NK-92 treated with Interleukin-12 subunit alpha and Interleukin-12 subunit beta, amount 100 ng/mL, for 24 hours (cell line): ENCODE results near the gene ZNF488.
"Not testable (repeated sequence)": the region's sequence is repeated elsewhere in the genome, so short reads cannot be mapped to it uniquely, and the experiment has no call there.

ENCODE experiments used
- DNase-seq: peaks from one replicate; lab custom pipeline; 2025; lab: John Stamatoyannopoulos, UW

The ZNF488 gene

DNA sequence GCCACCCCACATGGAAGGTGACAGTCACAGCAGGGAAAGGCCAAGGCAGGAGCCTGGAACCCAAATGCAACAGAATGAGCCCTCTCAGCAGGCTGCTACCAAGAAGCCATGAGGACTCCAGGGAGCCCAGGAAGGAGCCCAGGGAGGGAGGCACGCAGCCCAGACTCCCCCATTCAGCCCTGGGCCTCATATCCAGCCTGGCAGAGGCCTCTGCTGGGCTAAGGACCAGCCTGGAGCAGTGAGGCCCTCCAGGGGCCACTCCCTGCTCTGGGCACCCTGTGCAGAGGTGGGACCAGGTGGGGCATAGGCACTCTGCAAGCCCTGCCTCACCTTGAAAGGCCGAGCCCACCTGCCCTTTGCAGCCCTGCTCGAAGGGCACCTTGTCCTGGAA, 25.8 kb upstream of the ZNF488 start:
- no peak for DNase-seq

DNA sequence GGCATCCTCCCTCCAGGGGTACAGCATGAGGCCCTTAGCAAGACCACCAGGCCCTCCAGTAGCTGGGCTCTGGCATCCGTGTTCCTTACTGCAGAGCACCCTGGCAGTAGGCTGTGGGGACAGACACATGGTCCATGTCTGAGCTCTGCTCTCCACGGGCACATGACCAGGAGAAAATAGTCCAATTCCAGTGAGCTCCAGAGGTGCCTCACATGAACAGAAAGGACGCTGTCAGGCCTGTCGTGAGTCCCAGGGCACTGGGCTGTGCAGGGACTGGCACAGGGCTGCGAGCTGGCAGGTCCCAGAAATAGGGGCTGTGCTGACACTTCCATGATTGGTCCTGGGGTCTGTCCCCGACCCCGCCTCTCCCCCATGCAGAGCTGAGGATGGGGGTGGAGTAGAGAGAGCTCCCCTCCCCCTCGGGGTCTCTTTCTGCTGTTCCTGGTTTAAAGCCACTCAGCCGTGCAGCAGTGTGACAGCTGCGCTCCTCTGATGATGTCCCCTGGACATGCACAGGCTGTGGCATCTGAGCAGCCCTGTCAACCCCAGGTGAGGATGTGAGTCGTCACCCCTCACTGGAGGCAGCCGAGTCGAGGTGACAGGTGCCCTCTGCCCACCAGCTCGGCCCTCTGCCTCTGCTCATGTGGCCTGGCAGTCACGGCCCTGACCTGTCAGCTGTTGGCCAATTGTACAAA, 25.2 kb upstream of the ZNF488 start:
- DNase-seq, result no peak

DNA sequence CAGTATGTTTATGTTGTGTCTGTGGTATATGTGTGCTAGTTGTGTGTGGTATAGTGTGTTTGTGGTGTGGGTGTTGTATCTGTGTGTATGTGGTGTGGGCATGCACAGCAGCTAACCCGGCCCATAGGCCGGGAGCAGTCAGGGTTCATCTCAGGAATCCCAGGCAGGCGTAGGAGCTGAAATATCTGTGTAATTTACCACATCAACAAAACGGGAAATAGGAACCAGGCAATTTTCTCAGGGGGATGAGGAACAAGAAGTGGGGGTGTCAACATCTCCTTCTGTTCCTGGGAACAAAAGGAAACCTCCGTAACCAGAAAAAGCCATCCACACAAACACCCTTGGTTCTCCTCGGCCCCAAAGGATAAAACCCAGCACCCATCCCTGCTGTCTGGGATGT, 24.5 kb upstream of the ZNF488 start:
- no peak for DNase-seq

DNA sequence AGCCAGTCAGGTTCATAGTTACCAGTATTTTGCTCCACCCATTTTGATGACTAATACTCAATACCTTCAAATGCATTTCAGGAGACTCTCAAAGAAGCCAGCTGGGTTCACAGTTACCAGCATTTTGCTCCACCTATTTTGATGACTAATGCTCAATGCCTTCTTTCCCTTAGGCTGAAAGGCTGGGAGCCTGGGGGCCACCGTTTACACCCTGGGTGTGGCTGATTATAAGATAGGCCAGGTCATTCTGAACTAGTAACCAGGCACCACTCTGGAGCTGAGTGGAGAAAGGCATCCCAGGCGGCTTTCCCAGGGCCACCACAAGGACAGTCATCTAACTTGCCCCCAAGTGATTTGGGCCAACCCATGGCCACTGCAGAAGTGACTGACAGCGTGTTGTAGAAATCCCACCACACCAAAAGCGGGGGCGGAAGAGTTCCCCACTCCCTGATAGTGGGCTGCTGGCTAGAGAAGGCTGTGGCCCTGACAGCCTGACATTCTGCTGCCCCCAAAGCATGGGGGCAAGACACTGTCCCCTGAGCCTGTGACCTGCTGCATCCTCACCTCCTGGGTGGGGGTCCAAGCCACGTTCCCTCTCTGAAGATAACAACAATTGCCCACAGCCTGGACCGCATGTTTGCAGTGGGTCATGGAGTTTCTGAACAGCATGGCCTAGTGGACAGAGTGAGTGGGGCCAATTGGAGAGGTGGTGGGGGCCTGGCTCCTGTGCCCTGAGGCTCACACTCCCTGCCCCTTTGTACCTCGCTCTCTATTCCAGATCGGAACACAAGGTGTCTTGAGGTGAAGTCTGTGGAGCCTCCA, 23.0 kb upstream of the ZNF488 start:
- no peak for DNase-seq

DNA sequence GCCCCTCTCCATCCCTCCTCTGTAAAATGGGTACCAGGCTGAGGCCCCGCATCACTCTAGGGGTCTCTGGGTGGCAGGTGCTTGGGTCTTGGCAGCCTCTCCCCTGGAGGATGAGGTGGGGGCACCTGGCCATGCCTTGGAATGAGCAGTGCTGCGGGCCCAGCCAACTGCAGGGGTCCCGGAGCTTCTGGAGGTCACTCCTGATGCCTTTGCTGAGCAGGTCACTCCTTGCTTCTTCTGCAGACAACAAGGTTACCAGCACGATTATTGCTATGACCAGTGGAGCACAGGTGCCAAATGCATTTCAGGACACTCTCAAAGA, 22.4 kb upstream of the ZNF488 start:
- DNase-seq, result no peak

DNA sequence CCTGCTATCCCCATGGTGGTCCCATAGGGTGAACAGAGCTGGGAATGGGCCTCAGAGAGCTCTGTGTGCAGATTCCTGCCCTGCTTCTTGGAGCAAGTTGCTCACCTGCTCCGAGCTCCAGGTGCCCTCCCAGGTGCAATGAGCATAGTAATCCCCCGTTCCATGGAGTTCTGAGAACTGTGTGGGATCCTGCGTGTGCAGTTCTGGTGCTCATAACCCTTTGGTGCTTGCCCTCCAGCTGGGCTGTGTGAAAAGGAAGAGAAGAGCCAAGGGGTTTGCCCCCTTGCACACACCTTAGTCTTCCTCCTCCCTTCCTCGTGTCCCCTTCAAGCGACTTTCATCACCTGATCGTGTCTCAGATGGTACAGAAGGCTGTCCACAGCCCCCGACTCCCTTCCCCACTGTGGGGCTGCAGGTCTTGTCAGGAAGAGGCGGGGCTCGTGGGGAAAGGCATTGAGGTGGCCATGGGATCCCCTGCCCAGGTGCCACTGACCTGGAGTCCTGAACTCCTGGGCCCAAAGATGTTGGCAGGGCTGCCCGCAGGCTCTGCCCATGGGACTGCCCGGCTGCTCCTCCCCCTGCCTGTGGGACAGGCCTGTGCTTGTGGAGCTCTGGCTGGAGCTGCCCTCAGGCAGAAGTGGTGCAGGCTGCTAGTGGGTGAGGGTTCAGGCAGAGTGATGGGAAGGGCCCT, 21.9 kb upstream of the ZNF488 start:
- DNase-seq, result no peak

DNA sequence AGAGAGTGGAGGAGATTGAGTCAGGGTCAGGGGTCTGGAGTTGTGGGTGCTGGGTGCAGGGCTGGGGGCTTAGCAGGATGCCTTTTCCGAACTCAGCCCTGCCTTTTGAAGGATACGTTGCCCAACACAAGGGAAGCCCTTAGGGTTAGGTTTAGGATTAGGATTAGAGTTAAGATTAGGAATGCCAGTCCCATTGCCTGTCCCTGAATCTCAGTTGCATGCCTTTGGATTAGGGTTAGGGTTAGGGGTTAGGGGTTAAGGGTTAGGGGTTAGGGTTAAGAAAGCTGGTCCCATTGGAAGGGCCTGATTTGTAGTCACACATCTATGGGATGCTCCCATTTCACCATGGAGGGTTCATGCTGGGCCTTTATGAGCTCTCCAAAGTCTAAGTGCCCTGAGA, 20.8 kb upstream of the ZNF488 start:
- no peak for DNase-seq

DNA sequence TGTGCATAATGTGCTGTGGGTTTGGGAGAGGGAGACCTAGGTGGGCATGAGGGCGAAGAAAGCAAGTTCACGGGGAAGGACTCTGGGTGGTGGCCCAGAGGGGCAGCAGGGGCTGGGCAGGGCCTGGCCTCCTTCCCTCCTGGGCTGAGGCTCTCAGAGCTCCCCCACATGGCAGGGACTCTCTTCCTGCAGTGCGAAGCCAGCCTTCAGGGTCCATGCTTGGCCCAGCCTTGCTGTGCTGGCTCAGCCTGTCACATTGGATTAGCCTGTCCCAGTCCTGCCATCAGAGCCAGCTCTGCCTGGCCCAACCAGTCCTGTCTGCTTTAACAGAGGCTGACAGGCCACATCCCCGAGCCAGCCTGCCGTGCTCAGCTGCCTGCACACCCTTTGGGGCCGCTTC, 20.4 kb upstream of the ZNF488 start:
- no peak for DNase-seq

DNA sequence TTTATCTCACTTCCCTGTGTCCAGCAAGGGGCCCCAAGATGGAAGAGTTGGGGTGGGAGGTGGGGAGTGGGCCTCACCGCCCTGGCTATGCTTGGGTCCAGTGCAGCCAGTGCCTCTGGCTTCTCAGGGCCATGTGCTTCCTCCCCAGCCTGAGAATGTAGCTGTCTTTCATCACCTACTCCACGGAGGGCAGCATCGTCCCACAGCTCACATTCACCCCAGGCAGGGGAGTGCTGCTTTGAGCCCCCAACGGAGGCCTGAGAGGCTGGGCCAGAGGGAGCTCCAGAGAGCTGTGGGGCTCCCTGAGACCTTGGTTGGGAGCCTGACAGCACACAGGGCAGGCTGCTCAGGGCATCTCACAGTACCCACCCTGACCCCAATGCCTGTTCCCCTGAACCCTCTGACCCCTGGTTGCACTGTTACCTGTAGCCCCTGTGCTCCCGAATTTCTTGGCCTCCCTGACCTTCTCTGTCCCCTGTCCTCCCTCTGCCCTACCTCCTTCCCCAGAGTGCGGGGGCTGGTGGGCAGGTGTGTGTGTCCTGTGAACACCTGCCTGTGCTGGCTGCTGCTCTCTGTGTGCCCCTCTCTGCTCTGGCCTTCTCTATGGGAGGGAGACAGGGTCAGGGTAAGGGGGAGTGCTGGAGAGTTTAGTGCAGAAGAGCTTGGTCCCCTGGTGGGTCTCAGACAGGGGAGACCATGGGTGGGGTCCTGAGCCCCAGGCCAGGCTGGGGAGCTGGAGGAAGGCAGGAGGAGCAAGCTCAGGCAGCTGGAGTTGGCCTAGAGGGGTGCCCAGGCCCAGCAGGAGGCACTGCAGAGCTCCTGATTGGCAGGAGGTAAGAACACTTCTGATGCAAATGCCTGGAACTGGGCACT, 19.6 kb upstream of the ZNF488 start:
- no peak for DNase-seq

DNA sequence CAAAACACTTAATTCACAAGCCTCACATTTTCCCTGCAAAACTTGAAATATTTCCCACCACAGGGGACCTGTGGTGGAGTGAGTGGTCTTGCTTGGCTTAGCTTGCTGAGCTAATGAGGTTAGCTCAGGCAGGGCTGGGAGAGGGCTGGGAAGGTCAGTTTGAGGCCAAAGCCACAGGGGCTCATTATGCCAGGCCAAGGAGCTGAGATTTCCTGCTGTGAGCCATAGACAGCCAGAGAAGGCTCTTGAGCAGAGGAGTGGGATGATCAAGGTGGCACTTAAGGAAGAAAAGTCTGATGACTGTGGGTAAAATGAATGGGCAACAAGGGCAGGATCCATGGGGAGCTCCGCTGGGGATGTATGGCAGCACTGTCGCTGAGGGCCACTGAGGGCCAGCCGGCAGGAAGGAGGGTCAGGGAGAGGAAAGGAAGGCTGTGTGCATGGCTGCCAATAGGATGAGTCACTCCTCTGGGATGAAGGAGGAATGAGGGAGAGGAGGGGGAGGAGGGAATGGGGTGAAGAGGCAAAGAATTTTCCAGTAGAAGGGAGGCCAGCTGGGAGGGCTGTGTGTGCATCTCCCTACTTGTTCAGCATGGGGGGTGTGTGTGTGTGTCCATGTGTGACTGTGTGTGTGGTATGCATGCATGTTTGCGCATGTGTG, 18.7 kb upstream of the ZNF488 start:
- no peak for DNase-seq

DNA sequence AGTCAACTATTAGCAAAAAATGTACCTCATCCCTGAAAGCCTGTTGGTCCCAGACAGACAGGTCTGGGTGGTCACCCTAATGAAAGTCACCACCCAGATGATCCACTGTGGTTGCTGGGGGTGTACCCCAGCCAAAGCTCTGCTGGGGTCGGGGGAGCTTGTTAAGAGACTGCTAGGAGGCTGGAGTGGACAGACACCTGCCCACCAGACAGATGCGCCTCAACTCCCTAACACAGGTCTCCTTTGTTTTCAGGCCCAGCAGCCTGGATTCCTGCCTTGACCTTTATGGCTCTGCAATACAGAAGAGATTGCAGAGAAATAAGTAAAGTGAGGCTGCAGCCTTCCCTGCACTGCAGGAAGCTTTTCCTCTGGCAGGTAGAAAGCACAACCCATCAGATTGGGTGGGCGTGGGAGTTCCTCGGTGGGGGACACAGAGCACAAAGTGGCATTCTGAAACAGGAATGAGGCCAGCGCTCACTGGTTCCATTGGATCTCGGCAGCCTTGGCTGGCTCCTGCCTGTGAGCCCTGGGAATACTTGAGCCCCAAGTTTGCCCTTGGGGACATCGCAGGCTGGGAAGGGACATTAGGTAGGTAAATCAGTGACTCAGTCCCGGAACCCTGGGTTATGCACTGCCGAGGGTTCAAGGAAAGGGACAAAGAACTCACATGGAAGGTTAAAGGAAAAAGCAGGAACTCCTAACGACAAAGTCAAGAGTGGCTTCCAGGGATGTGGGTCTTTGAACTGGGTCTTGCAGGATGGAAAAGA, 18.0 kb upstream of the ZNF488 start:
- DNase-seq, result no peak

DNA sequence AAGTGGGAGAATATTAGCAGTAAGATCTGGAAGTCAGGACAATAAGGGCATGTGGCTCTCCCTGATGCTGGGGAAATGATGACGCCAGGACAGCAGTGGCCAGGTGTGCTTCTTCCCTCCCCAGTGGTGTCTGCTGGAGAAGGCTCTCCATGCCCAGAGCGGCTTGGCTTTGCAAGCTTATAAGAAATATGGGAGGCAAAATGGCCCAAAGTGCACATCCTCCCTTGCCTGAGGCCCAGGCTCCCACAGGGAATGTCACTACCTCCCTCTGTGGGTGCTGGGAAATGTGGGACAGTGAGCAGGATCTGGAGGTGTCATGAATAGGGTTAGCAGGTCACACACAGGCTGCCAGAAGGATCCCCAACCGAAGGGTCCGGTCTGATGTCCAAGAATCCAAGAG, 17.1 kb upstream of the ZNF488 start:
- no peak for DNase-seq

DNA sequence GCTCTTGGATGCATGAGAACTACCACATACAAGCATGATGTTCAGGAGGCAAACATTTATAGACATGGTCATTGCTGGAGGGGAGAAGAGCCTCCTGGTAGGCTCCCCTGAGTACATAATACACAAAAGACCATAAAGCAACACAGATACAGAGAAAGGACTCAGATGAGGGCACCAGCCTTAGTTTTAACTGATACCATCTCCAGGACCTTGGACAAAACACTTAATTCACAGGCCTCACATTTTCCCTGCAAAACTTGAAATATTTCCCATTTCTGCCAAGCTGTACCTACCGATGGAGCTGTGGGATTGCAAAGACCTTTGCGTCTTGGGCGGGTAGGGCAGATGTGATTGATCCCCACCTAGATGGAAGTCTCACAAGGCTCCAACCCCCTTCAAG, 16.7 kb upstream of the ZNF488 start:
- no peak for DNase-seq

DNA sequence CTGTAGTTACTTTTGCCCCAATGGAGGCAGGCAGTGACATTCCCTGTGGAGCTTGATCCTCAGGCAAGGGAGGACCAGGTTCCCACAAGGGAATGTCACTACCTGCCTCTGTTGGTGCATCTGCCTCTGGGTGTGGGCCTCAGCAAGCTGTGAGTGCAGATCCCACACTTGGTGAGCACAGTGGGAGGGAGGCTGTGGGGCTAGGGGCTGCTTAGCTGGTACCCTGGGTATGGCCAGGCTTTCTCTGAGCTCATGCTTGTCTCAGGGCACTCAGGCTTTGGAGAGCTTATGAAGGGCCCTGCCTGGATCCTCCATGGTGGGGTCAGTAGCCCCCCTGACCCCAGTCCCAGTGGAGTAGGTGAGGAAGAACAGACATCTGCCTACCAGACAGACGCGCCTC, 16.2 kb upstream of the ZNF488 start:
- no peak for DNase-seq

DNA sequence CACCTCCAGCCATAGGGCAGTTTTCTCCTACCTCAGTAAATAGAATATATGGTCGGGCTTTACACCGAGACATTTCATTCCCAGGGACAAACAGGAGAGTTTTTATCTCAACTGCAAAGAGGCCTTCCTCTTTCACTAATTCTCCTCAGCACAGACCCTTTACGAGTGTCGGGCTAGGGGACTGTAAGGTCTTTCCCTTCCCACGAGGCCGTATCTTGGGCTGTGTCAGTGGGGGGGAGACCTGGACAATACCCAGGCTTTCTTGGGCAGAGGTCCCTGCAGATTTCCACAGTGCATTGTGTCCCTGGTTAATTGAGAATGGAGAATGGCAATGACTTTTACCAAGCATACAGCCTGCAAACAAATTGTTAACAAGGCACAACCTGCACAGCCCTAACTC, 13.2 kb upstream of the ZNF488 start:
- no peak for DNase-seq

DNA sequence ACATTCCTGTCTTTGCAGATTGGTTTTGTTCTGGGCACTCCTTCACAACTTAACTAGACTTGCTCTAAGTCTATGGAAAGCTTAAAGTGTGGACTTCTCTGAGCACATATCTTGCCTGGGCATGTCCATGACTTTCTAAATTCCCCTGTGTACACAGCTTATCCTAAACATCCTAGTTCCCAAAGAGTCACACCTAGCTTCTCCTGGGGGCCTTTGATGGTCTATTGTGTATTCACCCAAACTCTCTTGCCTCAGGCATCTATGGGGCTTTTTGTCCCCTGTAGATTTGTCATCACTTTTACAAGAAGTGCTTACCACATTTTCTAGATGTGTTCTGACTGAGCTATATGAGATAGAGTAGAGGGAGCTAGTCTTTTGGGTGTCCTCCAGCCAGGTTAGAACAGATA, 12.2 kb upstream of the ZNF488 start:
- no peak for DNase-seq

DNA sequence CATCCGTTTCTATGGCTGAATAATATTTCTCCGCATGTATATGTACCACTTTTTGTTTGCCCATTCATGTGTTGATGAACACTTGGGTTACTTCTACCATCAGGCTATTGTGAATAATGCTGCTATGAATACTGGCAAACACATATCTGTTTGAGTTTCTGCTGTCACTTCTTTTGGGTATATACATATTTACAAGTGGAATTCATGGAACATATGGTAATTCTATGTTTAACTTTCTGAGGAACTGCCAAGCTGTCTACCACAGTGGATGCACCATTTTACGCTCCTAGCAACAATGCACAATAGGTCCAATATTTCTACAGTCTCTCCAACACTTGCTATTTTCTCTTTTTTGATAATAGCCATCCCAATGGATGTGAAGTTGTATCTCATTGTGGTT, 5.5 kb upstream of the ZNF488 start:
- no peak for DNase-seq

DNA sequence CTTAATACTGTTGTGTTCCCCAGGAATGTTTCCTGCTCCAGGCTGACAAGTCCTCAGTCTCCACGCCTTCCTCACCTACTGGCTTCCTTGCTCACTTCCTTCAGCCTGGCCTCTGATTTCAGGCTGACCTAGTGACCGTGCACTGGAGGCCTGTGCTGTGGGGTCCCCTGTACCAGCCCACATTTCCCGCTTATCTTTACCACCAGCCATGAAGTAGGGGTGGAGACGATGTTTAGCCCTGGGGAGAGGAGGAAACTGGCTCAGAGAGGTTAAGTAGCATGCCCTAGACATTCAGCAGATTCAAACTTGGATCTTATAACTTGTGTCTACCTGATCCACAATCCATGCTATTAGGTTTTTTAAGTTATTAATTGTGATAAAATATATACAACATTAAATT, 4.8 kb upstream of the ZNF488 start:
- no peak for DNase-seq

DNA sequence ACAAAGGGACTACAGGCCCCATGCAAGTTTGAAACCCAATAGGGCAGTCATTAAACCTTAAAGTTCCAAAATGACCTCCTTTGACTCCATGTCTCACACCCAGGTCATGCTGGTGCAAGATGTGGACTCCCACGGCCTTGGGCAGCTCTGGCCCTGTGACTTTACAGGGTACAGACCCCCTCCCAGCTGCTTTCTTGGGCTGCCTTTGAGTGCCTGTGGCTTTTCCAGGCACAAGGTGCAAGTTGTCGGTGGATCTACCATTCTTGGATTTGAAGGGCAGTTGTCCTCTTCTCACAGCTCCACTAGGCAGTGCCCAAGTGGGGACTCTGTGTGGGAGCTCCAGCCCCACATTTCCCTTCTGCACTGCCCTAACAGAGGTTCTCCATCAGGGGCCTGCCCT, 2.0 kb upstream of the ZNF488 start:
- not testable (repeated sequence) for DNase-seq

DNA sequence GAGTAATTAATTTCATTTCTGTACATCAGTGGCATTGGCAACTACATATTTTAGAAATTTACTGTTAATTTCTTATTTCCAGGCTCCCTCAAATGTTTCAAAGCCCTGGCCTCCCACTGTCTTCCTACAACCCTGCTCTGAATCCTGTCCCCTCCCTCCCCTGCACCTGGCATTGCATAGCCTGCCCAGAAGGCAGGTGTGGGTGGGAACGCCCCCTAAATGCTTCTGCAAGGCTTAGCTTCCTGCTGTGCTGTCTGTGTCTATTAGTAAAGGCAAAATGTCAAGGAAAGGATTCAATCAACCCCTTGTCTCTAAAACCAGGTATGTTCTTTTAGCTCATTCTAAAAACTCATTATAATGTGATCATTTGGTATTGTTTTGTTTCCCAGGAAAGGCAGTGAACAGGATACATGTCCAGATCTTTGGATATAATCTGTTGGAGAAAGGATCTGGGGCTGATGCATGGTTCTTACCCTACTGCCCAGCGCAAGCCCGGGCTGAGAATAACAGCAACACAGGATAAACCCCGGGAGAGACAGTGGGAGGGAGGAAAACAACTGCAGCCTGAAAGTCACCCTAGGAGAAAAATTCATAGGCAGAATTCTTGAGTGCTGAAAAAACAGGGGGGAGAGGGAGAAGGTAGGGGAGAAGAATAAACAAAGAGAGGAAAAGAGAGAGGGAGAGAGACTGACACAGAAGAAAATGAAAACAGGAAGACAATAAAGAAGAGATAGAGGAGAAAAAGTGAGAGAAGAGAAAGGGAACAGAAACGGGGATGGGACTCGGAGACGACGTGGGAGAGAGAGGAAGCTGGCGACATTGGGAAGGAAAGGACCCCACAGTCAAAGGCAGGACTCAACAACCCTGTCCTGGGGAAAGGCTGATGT, 589 bp downstream of the ZNF488 start:
- DNase-seq, result no peak
